ENCODE measurements around the gene DDX41.

Gene DDX41

GRCh38 chr5:177483994-177484901 is 32.5 kb downstream of the DDX41 start:
- no peak for DNase-seq (ENCODE audit: low spot score)

- DNase-seq (ENCODE audit: low spot score): no peak
Measured at GRCh38 chr5:177483042-177483441, 33.7 kb downstream of the DDX41 start.

- DNase-seq (ENCODE audit: low spot score): no peak
Measured at GRCh38 chr5:177482359-177482795, 34.4 kb downstream of the DDX41 start.

GRCh38 chr5:177479774-177480173 is 37.0 kb downstream of the DDX41 start:
- DNase-seq (ENCODE audit: low spot score): no peak

- DNase-seq (ENCODE audit: low spot score): no peak
Measured at GRCh38 chr5:177478711-177479646, 37.8 kb downstream of the DDX41 start.

- no peak for DNase-seq (ENCODE audit: low spot score)
Measured at GRCh38 chr5:177477701-177478477, 38.9 kb downstream of the DDX41 start.

GRCh38 chr5:177476531-177477233 is 40.1 kb downstream of the DDX41 start:
- DNase-seq (ENCODE audit: low spot score): peak; percentile 85

- DNase-seq (ENCODE audit: low spot score): no peak
Measured at GRCh38 chr5:177475563-177476427, 41.0 kb downstream of the DDX41 start.

GRCh38 chr5:177474846-177475562 is 41.8 kb downstream of the DDX41 start:
- no peak for DNase-seq (ENCODE audit: low spot score)

- DNase-seq (ENCODE audit: low spot score): no peak
Measured at GRCh38 chr5:177474002-177474476, 42.7 kb downstream of the DDX41 start.

- DNase-seq (ENCODE audit: low spot score): peak; percentile 92
Measured at GRCh38 chr5:177473443-177474001, 43.2 kb downstream of the DDX41 start, which contains the start of gene DBN1. DBN1 (minus strand) TSS chr5:177473634; CDS start chr5:177473521, 113 bp downstream.

- DNase-seq (ENCODE audit: low spot score): peak; percentile 73
Measured at GRCh38 chr5:177472460-177473442, 44.0 kb downstream of the DDX41 start.

GRCh38 chr5:177471610-177472356 is 45.0 kb downstream of the DDX41 start:
- no peak for DNase-seq (ENCODE audit: low spot score)

- DNase-seq (ENCODE audit: low spot score): peak; percentile 61
Measured at GRCh38 chr5:177470759-177471536, 45.8 kb downstream of the DDX41 start.

- no peak for DNase-seq (ENCODE audit: low spot score)
Measured at GRCh38 chr5:177469750-177470525, 46.8 kb downstream of the DDX41 start.
